Skeletal muscle tissue (tissue), 4 donors: ENCODE data around the gene COL1A1. TPM values are rescaled to one million over a fixed set of nuclear protein-coding genes. Genes with fewer than 3 reads are reported as not detected.

Experiments
- H3K27ac ChIP-seq: one replicate; pipeline ENCODE4 v1.7.0; 2013; ENCODE audit warnings: mild to moderate bottlenecking, low read depth, low read length, inconsistent platforms
- H3K27me3 ChIP-seq, 3 donors: one replicate each; pipeline ENCODE4 v1.7.0; 2013; ENCODE audit warnings: low read length in 3 of 3; ENCODE audit not compliant: control insufficient read depth in 3 of 3, insufficient read depth in 3 of 3
- H3K36me3 ChIP-seq, 3 donors: one replicate each; pipeline ENCODE4 v1.7.0; 2013; ENCODE audit warnings: low read length in 3 of 3; ENCODE audit not compliant: control insufficient read depth in 3 of 3, insufficient read depth in 3 of 3
- H3K4me1 ChIP-seq, 3 donors: one replicate each; pipeline ENCODE4 v1.7.0; 2013; ENCODE audit warnings: low read length in 3 of 3, mild to moderate bottlenecking in 3 of 3; ENCODE audit not compliant: control insufficient read depth in 3 of 3, insufficient read depth in 3 of 3
- H3K4me3 ChIP-seq, 3 donors: one replicate each; pipeline ENCODE4 v1.7.0; 2013; ENCODE audit warnings: low read length in 3 of 3
- H3K9ac ChIP-seq, 3 donors: one replicate each; pipeline ENCODE4 v1.7.0; 2013; ENCODE audit warnings: low read length in 3 of 3, mild to moderate bottlenecking in 3 of 3, moderate library complexity in 2 of 3, low read depth in 1 of 3
- H3K9me3 ChIP-seq, 3 donors: one replicate each; pipeline ENCODE4 v1.7.0; 2013; ENCODE audit warnings: low read length in 3 of 3; ENCODE audit not compliant: control insufficient read depth in 3 of 3
- total RNA-seq: library from RNA; depleted of rRNA; stranded (reverse); fragments of >200 nt; gene quantifications from one replicate; pipeline ENCODE4 v1.2.3, GENCODE V29; 2014
- donor health status: Osteomylitis.

The COL1A1 gene
- total RNA-seq, 1 donor from 2014 or later: 3,450 TPM

DNA sequence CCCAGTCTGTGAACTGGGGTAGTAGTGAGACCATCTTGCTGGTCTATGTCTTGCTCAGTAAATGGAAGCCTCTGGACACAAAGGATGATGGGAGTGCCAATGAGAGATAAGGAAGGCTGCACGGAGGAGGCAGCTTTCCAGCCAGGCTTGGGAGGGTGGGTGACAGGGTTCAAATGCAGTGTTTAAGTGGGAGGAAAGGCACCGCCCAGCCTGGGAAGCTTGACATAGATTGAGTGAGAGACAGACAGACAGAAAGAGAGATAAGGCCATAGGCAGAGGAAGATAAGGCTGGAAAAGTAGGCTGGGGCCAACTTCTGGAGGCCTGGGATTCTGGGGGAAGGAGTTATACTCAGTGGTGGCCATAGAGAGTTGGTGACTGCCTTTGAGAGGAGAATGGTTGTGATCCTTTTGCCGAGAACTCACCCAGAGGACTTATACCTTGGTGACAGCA lies 7.2 kb upstream of the COL1A1 start:
- Histone ChIP-seq H3K9ac (no peak overlapping the region), H3K4me3 (no peak overlapping the region), H3K9me3 (no peaks in the 10 kb centered on the region), H3K4me1 (peaks cover 25 to 39% (median 36%) of the 10 kb centered on the region in 3 donors), H3K36me3 (no peaks in the 10 kb centered on the region), H3K27ac (peak overlapping the region; percentile 92), H3K27me3 (peaks cover 14 to 53% (median 44%) of the 10 kb centered on the region in 3 donors)

DNA sequence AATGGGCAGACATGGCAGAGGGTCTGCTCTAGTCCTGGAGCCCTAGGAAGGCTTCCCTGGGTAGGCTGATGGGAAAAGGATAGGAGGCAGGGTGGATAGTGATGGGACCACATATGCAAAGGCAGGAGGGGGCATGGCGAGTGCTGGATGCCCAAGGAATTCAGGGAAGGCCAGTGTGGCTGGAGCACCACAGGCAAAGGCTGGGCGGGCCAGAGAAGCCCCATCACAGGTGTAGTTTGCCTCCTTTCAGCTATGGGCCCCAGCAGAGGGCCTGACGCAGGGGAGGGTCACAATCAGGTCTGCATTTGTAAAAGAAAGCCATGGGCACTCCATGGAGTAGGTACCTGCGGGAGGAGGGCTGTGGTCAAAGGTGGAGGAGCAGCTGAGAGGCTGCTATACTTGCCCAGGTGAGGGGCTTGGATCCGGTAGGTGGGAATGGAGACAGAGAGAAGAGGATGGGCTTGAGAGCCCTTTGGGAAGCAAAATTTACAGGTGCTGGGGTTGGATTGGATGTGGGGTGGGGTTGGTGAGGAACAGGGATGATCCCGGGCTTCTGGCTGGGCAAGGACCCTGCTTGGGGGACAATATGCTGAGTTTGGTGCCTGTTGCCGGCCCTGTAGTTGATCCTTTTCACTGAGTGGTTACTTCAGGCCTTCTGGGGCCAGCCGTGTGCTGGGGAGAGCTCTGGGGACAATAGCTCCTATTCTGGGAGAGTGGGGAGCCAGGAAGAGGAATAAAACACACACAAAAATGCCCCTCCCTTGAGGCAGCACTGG lies 6.5 kb upstream of the COL1A1 start:
- Histone ChIP-seq H3K36me3 (no peaks in the 10 kb centered on the region), H3K4me1 (peaks cover 23 to 43% (median 39%) of the 10 kb centered on the region in 3 donors), H3K9ac (no peak overlapping the region), H3K9me3 (no peaks in the 10 kb centered on the region), H3K4me3 (no peak overlapping the region), H3K27ac (peak overlapping the region; percentile 92), H3K27me3 (peaks cover 14 to 54% (median 47%) of the 10 kb centered on the region in 3 donors)

- Histone ChIP-seq H3K36me3 (no peaks in the 10 kb centered on the region), H3K9me3 (no peaks in the 10 kb centered on the region), H3K9ac (no peak overlapping the region), H3K27ac (peak overlapping the region; percentile 52), H3K4me1 (peaks cover 23 to 43% (median 39%) of the 10 kb centered on the region in 3 donors), H3K27me3 (peaks cover 17 to 56% (median 53%) of the 10 kb centered on the region in 3 donors), H3K4me3 (no peak overlapping the region)
Observed at GRCh38 chr17:50207315-50207714, 5.9 kb upstream of the COL1A1 start.

DNA sequence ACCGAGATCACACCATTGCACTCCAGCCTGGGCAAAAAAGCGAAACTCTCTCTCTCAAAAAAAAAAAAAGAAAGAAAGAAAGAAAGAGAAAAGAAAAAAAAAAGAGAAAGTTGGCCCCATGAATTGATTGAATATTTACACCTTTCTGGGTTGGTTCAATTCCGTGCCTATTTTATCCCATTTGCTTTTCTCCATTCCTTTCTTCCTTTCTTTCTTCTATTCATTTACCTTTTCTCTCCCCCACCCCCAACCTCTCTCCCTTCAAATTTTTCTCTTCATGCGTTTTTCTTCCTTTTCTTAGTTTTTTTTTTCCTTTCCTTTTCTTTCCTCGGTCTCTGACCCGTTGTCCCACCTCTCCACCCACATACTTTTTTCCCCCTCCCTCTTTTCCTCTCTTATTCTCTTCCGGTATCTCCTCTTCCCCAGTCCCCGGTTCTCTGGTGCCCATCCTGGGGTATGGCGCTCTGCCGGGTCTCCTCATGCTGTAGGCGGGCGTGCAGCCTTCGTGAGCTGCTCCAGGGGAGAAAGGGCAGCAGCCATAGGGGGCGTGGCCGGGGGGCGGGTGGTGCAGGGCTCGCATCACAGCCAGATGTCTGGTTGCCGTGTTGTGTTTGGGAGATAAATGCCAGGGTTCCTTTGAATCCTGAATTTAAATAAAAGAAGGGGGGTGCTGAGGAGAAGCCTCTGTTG lies 5.3 kb upstream of the COL1A1 start:
- Histone ChIP-seq H3K36me3 (no peaks in the 10 kb centered on the region), H3K27me3 (peaks cover 22 to 58% (median 57%) of the 10 kb centered on the region in 3 donors), H3K9me3 (no peaks in the 10 kb centered on the region), H3K4me3 (no peak overlapping the region), H3K27ac (peak overlapping the region; percentile 52), H3K9ac (no peak overlapping the region), H3K4me1 (peaks cover 20 to 40% (median 39%) of the 10 kb centered on the region in 3 donors)

- H3K4me1 ChIP-seq: peaks cover 23 to 38% (median 33%) of the 10 kb centered on the region in 3 donors
- H3K9ac ChIP-seq: no peak overlapping the region
Observed at GRCh38 chr17:50205963-50206505, 4.6 kb upstream of the COL1A1 start.

DNA sequence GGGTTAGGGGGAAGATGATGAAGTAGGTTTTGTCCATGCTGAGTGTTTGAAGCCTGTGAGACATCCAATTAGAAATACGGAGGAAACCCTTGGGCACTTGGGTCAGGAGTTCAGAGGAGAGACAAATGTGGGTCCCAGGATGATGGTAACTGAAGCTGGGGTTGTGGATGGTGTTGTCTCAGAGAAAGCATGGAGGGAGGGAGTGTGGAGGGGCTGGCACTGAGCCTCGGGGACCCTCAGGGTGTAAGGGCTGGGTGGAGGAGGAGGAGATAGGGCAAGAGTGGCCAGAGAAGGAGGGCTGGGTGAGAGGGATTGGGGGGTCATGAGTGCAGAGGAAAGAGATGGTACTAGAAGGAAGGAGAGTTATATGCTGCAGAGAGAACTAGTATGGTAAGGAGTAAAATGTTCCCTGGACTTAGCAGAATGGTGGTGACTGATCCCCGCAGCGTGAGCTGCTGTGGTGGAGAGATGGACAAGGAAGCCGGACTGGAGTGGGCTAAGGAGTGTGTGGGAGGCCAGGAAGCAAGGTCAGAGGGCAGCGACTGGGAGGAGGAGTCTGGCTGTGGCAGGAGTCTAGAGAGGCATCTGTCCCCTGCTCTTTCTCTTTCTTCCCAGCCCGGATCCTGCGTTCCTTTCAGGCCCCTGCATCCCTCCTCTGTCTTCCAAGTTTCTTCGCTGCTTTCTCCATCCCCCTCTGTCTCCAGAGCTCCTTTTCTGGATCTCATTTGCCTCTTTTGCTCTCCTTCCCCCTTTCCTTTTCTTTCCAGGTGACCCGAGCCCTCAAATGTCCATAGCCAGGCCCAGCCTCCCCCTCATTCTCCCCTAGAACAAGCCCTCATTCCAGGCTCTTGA lies 3.9 kb upstream of the COL1A1 start:
- H3K4me3 ChIP-seq: no peak overlapping the region
- H3K27ac ChIP-seq: peak overlapping the region; percentile 75
- no peak overlapping the region for H3K9ac ChIP-seq
- peaks cover 28 to 62% (median 61%) of the 10 kb centered on the region in 3 donors for H3K27me3 ChIP-seq
- no peaks in the 10 kb centered on the region for H3K9me3 ChIP-seq
- peaks cover 22 to 36% (median 26%) of the 10 kb centered on the region in 3 donors for H3K4me1 ChIP-seq
- no peaks in the 10 kb centered on the region for H3K36me3 ChIP-seq

More at GRCh38 chr17:50205963-50206505, 4.6 kb upstream of the COL1A1 start:
- H3K27me3 ChIP-seq: peaks cover 25 to 65% (median 64%) of the 10 kb centered on the region in 3 donors
- H3K4me3 ChIP-seq: no peak overlapping the region
- H3K36me3 ChIP-seq: no peaks in the 10 kb centered on the region
- peak overlapping the region; percentile 75 for H3K27ac ChIP-seq
- no peaks in the 10 kb centered on the region for H3K9me3 ChIP-seq

DNA sequence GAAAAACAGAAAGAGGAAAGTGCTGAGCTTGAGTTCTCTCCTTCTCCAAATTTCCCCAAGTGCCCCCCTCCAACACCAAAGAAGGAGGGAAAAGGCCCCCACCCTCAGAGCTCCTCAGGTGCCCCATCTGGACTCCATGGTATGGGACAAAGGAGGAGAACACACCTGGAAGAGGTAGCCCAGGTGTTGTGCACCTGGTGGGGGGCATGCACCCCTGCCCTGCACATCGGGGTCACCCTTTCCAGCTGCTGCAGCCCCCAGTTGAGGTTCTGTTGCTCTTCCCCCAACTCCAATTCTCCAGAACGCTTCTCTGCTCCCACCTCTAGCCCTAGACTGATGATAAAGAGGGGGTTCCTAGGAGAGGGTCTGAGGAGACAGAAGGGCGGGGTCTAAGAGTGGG lies 3.0 kb upstream of the COL1A1 start:
- peaks cover 32 to 57% (median 54%) of the 10 kb centered on the region in 3 donors for H3K27me3 ChIP-seq
- H3K9me3 ChIP-seq: no peaks in the 10 kb centered on the region
- H3K4me1 ChIP-seq: peaks cover 18 to 37% (median 20%) of the 10 kb centered on the region in 3 donors
- peak overlapping the region; percentile 75 for H3K27ac ChIP-seq
- H3K36me3 ChIP-seq: no peaks in the 10 kb centered on the region
- H3K9ac ChIP-seq: no peak overlapping the region
- no peak overlapping the region for H3K4me3 ChIP-seq

GRCh38 chr17:50203604-50204345 lies 2.3 kb upstream of the COL1A1 start:
- Histone ChIP-seq H3K4me1 (peaks cover 15 to 37% (median 15%) of the 10 kb centered on the region in 3 donors), H3K36me3 (no peaks in the 10 kb centered on the region), H3K9me3 (no peaks in the 10 kb centered on the region), H3K27me3 (peaks cover 32 to 52% (median 52%) of the 10 kb centered on the region in 3 donors), H3K4me3 (no peak overlapping the region), H3K9ac (no peak overlapping the region), H3K27ac (peak overlapping the region; percentile 75)

DNA sequence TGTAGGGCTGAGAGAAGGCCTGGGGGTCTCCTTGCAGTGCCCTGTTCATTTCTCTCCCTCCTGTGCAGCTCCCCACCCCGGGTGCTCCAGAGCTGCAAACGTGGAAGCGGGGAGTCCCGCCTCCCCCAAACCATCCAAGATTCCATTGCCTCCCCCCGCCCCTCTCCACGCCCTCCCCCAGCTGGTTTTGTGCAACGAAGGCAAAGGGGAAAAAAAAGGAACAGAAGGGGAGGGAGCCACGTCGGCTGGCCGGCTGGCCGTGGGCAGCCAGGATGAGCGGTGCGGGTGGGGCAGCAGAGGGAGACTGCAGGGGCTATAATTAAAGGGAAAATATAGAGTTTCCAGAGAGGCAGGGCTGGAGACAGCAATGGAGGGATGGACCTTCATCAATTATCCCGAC lies 1.7 kb upstream of the COL1A1 start:
- peaks cover 17 to 41% (median 17%) of the 10 kb centered on the region in 3 donors for H3K4me1 ChIP-seq
- H3K36me3 ChIP-seq: peaks cover 0 to 4% (median 3%) of the 10 kb centered on the region in 3 donors
- peak overlapping the region; percentile 69 for H3K27ac ChIP-seq
- H3K27me3 ChIP-seq: peaks cover 30 to 45% (median 45%) of the 10 kb centered on the region in 3 donors
- H3K4me3 ChIP-seq: no peak overlapping the region
- no peaks in the 10 kb centered on the region for H3K9me3 ChIP-seq
- no peak overlapping the region for H3K9ac ChIP-seq
